Measurements from ENCODE around the gene GRB10. TPM values are rescaled to one million over a fixed set of nuclear protein-coding genes. Genes with fewer than 3 reads are reported as not detected.

Gene GRB10
- total RNA-seq, 1 donor from 2014 or later, result 48.6 TPM

DNA sequence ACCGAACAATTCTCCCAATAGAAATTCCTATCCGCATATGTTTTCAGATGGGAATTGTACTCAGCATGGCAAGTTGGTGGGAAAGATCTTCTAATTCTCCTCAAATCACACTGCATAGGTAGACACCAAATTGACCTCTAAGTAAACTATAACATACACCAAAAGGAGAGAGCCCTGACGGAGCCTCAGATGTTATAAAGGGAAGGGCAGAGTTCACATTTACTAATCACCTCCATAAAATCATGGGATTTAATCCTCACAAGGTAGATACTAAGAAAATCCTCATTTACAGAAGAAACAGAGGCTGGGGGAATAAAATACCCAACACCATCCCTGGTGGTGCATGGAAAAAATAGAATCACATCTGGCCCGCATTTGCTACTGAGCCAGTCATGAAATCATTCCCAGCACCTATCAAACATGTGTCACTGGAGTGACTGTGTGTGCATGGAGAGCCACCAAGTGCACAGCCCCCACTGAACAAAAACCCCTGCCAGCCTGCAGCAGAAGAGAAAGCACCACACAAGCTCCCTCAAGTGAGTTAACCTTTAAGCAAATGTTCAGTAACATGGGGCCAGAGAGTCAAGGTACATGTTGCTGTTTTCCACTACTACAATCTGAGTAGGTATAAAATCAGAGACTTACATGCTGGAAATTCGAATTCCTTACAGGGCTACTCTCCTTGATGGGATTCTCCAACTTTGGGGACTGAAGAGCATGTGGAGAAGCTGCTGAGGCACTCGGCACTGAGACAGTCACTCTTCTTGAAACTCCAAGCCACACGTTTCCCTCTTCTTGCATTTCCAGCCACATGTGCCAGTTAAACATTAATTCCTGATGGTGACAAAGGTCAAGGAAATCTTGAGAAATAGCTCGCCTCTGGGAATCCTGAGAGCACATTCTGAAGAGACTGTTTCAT is 217.8 kb downstream of the GRB10 start, which contains the start of gene DDC:
Gene DDC, minus strand, starts transcription at position 766 of the 919 bp plus-strand sequence. CDS start 21,320 bp downstream, outside the sequence.
- H3K36me3 ChIP-seq, result no peaks in the 10 kb centered on the region
- no peaks in the 10 kb centered on the region for H3K27me3 ChIP-seq
- no peaks in the 10 kb centered on the region for H3K9me3 ChIP-seq
- no peak within 1 kb of the TSS for H3K27ac ChIP-seq
- TF ChIP-seq, protein P1, sequence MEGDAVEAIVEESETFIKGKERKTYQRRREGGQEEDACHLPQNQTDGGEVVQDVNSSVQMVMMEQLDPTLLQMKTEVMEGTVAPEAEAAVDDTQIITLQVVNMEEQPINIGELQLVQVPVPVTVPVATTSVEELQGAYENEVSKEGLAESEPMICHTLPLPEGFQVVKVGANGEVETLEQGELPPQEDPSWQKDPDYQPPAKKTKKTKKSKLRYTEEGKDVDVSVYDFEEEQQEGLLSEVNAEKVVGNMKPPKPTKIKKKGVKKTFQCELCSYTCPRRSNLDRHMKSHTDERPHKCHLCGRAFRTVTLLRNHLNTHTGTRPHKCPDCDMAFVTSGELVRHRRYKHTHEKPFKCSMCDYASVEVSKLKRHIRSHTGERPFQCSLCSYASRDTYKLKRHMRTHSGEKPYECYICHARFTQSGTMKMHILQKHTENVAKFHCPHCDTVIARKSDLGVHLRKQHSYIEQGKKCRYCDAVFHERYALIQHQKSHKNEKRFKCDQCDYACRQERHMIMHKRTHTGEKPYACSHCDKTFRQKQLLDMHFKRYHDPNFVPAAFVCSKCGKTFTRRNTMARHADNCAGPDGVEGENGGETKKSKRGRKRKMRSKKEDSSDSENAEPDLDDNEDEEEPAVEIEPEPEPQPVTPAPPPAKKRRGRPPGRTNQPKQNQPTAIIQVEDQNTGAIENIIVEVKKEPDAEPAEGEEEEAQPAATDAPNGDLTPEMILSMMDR (IDR thresholded peaks at IDR 0.05), result no peak
- TF ChIP-seq POLR2AphosphoS5 (IDR thresholded peaks at IDR 0.05; ENCODE audit: insufficient read depth in 1 of 2, low read depth in 1 of 2) (no peak), POLR2A (IDR thresholded peaks at IDR 0.05) (no peak)
- no peaks in the 10 kb centered on the region for H3K4me1 ChIP-seq
- no peak for DNase-seq (ENCODE audit: extremely low spot score in 2 of 2)
- intact Hi-C loops (cut with DNase I), result no loop called here
- no peak within 1 kb of the TSS for H3K4me3 ChIP-seq

DNA sequence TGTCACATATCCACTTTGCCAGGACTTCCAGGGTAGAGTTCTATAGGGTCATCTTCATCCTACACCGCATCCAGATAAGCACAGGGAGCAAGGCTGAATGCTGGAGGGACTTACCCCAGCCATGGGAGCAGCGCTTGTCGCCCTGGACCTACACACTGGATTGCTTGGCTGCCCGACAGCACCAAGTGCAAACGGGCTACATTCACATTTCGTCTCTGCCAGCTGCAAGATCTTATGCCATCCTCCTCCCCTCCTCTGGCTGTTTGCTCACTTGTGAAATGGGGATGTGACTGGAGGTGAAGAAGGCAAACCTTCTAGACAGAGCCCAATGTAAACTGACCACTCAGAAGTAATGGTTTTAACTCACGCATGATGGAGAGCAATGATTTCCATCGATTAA is 218.5 kb downstream of the GRB10 start:
- Histone ChIP-seq H3K9me3 (no peaks in the 10 kb centered on the region), H3K27ac (no peak overlapping the region), H3K27me3 (no peaks in the 10 kb centered on the region), H3K36me3 (no peaks in the 10 kb centered on the region), H3K4me3 (no peak overlapping the region), H3K4me1 (no peaks in the 10 kb centered on the region)
- DNase-seq (ENCODE audit: extremely low spot score in 2 of 2), result no peak
- intact Hi-C loops (cut with DNase I), result no loop called here
- no peak for TF ChIP-seq POLR2AphosphoS5 (IDR thresholded peaks at IDR 0.05; ENCODE audit: insufficient read depth in 1 of 2, low read depth in 1 of 2)
- TF ChIP-seq, protein P1 (IDR thresholded peaks at IDR 0.05), result no peak
- TF ChIP-seq POLR2A (IDR thresholded peaks at IDR 0.05), result no peak

DNA sequence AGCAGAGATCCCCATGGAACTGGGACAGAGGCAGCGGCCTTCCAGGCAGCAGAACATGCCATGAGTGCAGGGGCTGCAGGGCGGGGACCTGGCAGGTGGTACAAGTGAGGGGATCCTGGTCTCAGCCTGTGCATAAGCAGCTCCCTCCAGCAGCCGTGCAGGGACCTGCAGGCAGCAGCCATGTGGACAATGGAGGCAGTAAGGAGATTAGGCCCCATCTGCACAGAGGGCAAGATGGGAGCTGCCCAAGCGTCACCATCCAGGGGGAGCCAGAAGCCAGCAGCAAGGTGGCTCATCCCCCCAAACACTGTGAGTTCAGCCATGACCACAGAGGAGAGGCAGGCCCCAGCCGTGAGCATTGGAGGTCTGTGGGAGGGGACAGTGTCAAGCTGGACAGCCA is 220.6 kb downstream of the GRB10 start:
- Histone ChIP-seq H3K27me3 (no peaks in the 10 kb centered on the region), H3K36me3 (no peaks in the 10 kb centered on the region)
- TF ChIP-seq, protein P1 (IDR thresholded peaks at IDR 0.05), result no peak
- TF ChIP-seq POLR2A (IDR thresholded peaks at IDR 0.05), result no peak
- TF ChIP-seq POLR2AphosphoS5 (IDR thresholded peaks at IDR 0.05; ENCODE audit: insufficient read depth in 1 of 2, low read depth in 1 of 2), result no peak

DNA sequence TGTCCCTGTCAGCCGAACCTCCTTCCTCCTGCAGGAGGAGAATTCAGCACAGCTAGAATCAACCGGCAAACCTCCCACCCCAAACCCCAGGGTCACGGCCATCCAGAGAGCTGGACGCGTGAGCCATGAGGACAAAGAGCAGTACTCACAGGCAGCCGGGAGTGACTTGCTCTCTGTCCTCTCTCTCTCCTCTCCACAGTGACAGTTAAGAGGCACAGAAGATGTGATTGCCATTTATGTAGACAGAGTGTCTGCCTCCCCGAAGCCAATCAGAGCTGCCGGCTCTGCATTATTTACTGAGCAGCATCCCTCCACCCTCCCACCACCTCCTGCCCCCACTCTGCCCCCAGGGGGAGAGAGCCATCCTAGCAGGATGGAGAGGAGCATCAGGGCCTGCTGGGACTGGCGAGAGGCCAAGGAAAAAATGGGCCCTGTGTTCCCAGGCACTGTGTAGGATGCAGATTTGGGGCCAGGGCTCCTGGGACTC is 221.8 kb downstream of the GRB10 start:
- no peak for DNase-seq (ENCODE audit: extremely low spot score in 2 of 2)
- no peaks in the 10 kb centered on the region for H3K9me3 ChIP-seq
- H3K27me3 ChIP-seq, result no peaks in the 10 kb centered on the region
- H3K4me3 ChIP-seq, result no peak overlapping the region
- intact Hi-C loops (cut with DNase I), result no loop called here
- no peak overlapping the region for H3K27ac ChIP-seq
- TF ChIP-seq POLR2A (IDR thresholded peaks at IDR 0.05) (no peak), POLR2AphosphoS5 (IDR thresholded peaks at IDR 0.05; ENCODE audit: insufficient read depth in 1 of 2, low read depth in 1 of 2) (no peak)
- TF ChIP-seq, protein P1 (IDR thresholded peaks at IDR 0.05), result no peak
- H3K4me1 ChIP-seq, result no peaks in the 10 kb centered on the region
- H3K36me3 ChIP-seq, result no peaks in the 10 kb centered on the region

More for the DNA sequence above, 220.6 kb downstream of the GRB10 start:
- Histone ChIP-seq H3K27ac (no peak overlapping the region), H3K4me3 (no peak overlapping the region), H3K9me3 (no peaks in the 10 kb centered on the region), H3K4me1 (no peaks in the 10 kb centered on the region)
- DNase-seq (ENCODE audit: extremely low spot score in 2 of 2), result no peak
- intact Hi-C loops (cut with DNase I), result no loop called here

DNA sequence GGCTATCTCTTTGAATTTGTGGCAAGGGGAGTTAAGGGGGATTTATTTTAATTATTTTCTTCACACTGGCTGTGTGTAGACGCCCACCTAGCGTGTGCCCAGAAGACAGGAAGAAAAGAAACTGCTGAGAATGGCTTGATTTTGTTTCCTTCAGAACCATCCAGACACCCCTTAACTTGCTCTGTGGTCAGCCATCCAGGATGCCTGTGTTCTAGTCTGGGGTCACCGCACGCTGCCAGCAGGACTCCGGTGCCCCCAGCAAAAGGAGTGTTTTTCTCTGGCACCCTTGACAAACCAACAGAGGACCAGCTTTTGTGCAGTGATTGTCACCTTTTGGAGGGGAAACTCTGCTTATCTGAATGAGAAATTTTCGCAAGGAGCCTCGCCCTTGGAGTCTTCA is 222.8 kb downstream of the GRB10 start:
- no peak for TF ChIP-seq POLR2AphosphoS5 (IDR thresholded peaks at IDR 0.05; ENCODE audit: insufficient read depth in 1 of 2, low read depth in 1 of 2)
- TF ChIP-seq POLR2A (IDR thresholded peaks at IDR 0.05), result no peak
- TF ChIP-seq, protein P1 (IDR thresholded peaks at IDR 0.05), result no peak
- H3K4me3 ChIP-seq, result no peak overlapping the region
- intact Hi-C loops (cut with DNase I), result no loop called here
- no peak for DNase-seq (ENCODE audit: extremely low spot score in 2 of 2)
- no peak overlapping the region for H3K27ac ChIP-seq
- no peaks in the 10 kb centered on the region for H3K27me3 ChIP-seq
- H3K4me1 ChIP-seq, result no peaks in the 10 kb centered on the region
- no peaks in the 10 kb centered on the region for H3K36me3 ChIP-seq
- no peaks in the 10 kb centered on the region for H3K9me3 ChIP-seq
